Fibroblast of skin of left biceps (primary cell): ENCODE measurements around the gene SEC61G.

Source experiments
- DNase-seq, 2 experiments: peaks; one replicate each; pipeline ENCODE4 v3.0.0-alpha.2; 2013; ENCODE audit warnings: low read depth in 2 of 2

The SEC61G gene

DNA sequence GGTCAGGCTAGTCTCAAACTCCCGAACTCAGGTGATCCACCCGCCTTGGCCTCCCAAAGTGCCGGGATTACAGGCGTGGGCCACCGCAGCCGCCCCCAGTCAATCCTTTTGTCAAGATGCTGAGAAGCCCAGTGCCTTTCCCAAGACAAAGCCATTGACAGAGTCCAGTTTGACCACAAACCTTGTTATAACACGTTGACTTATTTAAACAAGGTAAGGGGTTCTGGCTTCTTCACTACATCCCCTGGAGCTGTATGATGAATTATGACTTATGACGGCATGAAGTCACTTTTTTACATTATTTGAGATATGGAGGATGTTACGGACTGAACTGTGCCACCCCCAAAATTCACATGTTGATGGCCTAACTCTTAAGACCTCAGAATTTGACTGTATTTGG, 5.8 kb upstream of the SEC61G start:
- DNase-seq, result no peak

DNA sequence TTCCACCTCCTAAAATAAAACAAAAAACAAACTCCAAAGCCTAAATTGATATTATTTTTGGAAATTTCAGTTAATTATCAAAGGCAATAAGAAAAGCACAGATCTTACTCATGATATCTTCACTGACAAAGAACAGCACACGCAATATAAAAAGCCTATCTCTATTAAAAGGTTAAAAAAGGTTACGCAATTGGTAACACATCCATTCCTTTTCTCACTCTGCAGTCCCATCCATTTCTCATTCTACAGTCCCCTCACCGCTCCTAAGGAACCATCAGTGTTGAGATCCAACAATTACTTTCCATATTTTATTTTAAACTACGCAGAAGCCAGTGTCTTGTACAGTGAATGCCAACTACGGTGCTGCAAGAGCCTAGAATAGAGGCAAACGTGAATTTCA, 1.3 kb downstream of the SEC61G start:
- DNase-seq, result no peak

DNA sequence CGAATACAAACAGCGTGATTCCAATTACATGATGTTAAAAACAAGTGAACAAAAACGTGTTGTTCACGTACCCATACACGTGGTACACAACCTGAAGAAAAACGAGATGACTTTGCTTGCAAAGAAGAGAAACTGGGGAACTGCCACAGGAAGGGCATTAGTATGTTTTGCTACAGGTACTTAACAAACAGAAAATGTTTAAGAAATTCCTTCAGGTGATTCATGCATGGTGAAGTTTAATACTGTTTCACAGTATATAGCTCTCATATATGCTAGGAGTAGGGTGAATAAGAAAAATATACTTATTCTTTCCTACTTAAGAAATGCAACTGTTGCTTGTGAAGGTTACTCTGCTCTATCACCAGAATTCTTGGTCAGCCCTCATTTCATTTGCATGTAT, 9.8 kb downstream of the SEC61G start:
- DNase-seq, result no peak

DNA sequence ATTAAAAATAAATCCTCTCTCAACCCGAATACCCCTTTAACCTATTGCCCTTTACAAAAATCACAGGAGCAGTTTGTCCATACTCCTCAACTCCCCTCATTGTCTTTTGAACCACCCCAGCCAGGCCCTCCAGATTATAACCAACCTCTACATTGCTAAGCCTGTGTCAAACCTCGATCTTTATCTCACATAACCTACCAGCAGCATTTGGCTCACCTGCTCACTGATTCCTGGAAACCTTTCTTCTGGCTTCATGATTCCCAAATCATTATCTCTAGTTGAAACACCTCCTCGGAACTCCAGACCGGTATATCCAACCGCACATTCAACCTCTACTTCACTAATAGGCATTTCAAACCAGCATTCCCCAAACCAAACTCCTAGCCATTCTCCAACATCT, 11.8 kb downstream of the SEC61G start:
- no peak for DNase-seq

DNA sequence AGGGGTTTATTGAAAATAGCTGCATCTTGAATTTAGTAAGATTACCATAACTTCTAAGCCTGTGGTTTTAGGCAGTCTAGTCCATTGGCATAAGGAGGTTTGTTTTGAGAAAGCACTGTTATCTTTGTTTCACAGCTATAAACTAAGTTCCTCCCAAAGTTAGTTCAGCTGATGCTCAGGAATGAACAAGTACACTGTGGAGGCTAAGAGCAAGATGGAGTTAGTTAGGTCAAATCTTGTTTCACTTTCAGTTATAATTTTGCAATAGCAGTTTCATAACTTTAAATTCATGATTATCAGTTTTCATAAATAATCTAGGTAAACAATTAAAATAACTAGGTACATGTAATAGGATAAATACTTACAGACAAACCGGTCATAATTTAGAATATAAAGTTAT, 15.4 kb downstream of the SEC61G start:
- DNase-seq, result no peak

DNA sequence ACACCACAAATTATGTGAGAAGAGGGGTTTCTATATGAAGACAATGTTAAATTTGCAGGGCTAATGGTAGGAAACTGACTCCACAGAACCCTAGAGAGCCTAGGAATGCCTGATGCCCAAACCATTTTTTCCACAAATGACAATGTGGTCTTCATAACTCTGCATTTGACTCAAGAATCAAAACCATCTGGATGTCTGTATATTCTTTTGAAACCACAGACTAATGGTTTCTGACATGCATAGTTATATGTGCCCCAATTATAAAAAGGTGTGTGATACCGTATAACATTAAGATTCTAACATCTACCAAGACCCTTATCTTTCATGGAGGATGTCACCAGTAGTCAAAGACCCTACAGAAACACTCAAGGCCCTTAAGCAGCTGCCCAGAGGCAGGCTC, 20.3 kb downstream of the SEC61G start:
- no peak for DNase-seq

DNA sequence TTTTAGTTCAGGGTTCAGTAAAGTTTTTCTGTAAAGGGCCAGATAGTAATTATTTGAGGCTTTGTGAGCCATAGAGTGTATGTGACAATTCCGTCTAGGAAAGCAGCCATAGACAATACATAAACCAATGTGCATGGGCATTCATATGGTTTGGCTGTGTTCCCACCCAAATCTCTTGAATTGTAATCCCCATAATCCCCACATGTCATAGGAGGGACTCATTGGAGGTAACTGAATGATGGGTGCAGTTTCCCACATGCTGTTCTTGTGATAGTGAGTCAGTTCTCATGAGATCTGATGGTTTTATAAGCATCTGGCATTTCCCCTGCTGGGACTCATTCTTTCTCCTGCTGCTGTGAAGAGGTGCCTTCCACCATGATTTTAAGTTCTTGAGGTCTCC, 29.9 kb downstream of the SEC61G start:
- no peak for DNase-seq

DNA sequence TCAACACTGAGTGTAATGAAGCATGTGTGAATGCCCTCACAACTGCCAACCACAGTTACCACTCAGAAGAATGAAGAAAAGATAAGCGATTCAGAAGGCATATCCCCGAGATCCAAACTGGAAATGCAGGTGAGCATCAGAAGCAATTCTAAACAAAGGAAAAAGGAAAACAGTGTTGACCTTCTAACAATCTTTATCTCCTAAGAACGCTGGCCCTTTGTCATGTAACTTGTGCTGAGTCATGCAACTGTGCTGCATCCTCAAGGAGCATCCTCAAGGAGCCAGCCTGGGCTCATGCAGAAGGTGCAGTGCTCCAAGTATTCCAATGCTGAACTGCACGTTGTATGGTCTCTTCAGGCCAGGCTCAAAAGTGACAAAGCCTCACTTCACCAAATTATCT, 30.6 kb downstream of the SEC61G start:
- no peak for DNase-seq

DNA sequence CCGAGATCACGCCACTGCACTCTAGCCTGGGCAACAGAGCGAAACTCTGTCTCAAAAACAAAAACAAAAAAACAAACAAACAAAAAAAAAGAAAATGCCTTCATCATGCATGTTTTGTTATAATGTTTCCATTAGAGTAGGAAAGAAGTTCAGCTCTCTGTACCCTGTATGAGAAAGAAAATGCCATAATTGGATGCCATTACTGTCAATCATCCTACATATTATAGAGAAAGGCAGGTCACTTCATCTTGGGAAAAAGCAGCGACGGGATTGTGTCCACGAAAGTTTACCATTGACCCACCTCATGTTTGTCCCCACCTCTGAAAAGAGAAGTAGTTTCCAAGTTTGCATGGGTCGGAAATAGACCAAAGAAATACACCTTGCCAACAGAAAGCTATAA, 33.8 kb downstream of the SEC61G start:
- DNase-seq, result no peak

DNA sequence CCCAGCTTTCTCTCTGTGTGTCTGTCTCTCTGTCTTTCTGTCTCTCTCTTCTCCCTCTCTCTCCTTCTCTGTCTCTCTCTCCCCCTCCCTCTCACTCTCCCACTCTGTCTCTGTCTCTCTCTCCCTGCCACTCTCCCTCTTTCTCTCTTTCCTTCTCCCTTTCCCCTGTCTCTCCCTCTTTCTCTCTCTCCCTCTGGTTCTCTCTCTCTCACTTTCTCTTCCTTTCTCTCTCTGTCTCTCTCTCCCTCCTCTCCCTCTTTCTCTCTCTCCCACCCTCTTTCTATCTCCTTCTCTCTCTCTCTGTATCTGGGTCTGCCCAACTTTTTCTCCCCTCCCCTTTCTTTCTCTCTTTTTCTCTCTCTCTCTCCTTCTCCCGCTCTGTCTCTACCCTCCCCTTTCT, 36.5 kb downstream of the SEC61G start:
- no peak for DNase-seq

DNA sequence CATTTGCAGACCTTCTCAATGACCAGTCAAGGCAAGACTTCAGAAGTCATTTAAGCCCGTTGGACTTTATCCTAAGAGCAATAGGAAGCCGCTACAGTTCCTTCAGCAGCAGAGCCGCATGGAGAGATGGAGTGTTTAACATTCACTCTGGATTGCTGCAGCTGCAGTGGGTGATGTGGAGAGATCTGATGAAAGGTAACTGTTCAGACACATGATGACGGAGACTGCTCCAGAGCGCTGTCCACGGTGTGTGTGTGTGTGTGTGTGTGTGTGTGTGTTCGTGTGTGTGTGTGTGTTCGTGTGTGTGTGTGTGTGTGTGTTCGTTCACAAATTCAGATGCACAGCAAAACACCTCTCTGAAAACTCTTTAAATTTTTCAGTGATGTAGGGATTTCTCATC, 37.0 kb downstream of the SEC61G start:
- no peak for DNase-seq

DNA sequence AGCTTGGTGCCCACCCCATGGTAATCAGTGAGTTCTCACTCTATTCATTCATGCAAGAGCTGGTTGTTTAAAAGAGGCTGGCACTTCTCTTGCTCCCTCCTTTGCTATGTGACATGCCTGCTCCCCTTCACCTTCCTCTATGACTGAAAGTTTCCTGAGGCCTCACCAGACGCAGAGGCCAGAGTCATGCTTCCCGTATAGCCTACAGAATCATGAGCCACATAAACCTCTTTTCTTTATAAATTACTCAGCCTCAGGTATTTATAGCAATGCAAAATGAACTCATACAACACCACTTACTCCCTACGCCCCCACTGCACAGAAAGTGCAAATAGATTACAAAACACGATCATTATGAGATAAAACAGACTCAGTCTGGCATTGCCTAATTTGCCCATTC, 39.0 kb downstream of the SEC61G start:
- DNase-seq, result no peak

DNA sequence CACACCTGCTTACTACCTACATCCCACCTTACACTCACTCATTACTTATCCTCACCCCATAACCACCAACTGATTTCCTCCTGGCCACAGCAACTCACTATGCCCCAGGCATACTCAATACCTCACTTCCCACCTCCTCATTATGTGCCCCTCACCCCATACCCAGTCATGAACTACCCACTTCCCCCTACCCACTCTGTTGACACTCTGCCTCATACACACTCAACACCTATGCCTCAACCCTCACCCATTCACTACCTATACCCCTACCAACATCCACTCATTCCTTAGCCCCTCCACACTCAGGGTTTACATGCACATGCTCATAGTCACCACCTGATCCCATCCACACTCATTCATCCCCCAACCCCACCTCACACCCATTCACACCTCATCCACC, 39.6 kb downstream of the SEC61G start:
- no peak for DNase-seq

DNA sequence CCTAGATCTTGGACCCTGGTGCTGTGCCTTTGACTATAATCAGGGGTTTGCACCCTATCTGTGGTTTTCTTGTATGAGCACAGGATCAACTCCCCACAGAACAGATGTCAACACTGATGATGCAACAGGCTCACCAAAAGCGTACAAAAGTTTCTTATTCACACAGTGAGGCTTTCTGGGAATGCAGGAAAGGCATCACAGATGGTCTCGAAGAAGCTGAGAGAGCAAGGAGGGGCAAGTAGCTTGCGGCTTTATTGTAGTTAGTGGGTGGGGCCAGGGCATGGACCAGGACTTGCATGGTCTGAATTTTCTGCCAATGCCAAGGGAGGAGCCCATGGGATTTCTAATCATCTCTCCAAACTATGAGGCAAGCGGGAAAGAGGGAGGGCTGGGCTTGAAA, 46.2 kb downstream of the SEC61G start:
- DNase-seq, result no peak

DNA sequence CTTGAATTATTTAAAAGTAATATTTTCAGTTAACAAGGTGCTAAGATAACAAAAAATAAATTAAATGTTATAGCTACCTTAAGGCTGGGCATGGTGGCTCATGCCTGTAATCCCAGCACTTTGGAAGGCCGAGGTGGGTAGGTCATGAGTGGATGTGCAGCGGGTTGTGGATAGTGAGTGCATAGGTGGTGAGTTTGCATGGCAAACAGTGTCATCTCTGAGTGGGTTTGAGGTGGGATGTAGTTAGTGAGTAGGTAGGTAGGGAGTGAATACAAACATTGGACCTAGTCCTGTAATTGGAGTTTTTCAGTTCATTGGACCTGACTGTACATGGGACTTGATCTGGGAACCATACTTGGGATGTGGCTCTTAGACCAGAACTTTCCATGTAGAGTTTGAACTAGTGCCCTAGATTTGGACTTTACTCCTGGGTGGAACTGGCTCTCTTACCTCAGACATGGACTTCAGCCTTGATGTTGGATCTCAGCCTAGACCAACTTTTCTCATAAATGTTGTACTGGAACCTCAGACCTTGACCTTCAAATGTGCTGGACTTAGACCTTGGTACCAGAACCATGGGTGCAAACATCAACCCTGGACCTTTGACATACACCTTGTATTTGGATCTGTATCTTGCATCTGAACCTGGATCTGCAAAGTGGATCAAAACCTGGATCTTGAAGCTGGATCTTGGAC, 47.0 kb downstream of the SEC61G start:
- no peak for DNase-seq

DNA sequence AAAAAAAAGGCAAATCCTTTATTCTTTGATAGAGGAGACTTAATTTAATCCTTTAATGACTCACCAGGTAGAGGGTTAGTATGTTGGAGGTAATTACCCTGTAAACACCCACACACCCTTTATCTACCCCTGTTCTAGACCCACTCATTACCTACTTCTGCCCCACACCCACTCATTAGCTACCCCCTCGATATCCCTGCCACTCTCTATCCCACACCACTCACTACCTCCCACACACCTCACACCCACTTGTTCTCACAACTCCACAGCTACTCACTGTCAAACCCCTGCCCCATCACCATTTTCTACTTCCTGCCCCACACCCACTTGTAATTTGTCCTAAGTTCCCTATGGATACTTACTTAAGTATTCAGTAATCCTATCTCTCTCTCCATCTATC, 49.7 kb downstream of the SEC61G start:
- DNase-seq, result no peak

DNA sequence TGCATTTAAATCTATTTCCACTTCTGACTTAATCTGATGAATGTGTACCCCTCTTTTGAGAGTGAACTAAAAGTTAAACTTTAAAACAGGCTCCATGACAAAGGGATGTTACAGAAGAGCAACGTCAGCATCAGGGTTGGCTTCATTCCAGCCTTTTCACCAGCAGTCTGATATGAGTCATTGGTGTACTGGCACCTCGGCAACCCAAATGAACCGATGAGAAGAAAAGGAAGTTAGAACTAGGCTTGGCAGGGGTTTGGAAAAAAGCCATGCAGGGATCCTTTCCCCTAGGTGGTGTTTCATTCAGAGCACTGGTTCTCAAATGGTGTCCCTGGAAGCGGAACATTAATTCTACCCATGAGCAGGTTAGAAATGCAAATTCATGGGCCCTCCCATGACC, 53.6 kb downstream of the SEC61G start:
- no peak for DNase-seq

DNA sequence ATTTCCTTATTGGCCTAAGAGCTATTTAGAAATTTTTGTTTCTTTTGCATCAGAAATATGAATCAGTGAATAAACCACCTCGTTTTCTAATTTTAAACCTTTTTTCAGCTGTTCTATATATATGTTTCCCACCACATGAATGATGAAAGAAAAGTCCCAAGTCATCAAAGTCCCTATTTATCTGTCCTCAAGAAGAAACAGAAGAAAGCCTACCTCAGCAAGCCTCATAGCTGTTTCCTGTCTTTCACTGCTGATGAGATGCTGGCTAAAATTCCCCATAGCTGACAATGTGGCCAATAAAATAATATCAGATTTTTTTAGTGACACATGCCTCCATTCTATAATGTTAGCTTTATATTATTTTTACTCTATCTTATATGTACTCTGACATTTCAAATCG, 54.2 kb downstream of the SEC61G start:
- no peak for DNase-seq
